Measurements from ENCODE around the gene ADGRG1.
"Not testable (repeated sequence)": the region's sequence is repeated elsewhere in the genome, so short reads cannot be mapped to it uniquely, and the experiment has no call there.

Gene ADGRG1

DNA sequence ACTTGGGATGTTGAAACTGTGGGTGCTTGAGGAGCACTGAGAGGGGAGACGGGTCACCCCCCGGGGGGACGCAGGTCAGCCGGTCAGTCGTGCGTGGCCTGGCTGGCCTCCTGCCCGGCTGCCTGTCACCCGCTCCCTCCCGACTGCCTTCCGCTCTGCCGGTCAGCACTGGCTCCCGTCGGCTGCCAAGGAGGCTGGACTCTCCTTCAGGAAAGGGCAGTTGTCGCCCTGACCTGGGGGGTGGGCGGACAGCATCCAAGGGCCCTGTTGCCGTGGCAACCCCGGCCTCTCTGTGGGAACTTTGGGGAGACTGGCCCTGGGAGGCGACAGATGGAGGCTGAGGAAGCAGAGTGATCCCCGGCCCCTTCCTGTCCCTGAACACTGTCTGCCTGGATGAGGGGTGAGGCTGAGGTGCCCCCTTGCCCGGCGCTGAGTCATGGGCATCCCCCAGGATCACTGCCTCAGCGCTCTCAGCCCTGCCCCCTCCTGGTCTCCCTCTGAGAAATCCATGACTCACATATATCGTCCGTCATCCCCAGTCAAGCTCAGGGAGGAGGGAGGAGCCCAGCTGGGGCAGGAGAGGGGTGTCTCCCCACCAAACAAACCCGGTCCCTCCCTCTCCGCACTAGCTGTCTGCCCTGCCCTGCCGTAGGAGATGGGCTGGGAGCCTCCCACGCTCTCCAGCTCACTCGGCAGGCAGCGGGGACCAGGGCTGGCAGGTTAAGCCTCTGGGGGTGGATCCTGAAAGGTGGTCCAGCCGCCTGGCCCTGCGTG lies at the start of gene ADGRG1:
Gene ADGRG1 (plus strand): TSS at position 623 of the 774 bp plus-strand sequence. CDS start 21,658 bp downstream, outside the sequence.
- peak; percentile 91 to 93 (median 93) for DNase-seq

DNA sequence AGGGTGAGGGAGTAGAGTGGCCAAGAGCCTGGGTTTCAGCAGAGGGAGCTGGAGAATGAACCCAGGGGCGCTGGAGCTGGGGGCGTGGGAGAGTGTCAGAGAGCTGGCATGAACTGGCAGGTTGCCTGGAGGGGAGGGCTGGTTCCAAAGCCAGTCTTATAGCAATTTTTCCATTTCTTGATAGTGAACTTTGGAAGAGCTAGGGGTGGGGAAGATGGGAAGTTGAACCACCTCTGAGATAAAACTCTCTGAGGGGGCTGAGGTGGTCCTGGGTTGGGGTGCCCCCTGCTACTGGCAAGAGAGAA lies 49.1 kb upstream of the ADGRG1 start:
- no peak for DNase-seq

DNA sequence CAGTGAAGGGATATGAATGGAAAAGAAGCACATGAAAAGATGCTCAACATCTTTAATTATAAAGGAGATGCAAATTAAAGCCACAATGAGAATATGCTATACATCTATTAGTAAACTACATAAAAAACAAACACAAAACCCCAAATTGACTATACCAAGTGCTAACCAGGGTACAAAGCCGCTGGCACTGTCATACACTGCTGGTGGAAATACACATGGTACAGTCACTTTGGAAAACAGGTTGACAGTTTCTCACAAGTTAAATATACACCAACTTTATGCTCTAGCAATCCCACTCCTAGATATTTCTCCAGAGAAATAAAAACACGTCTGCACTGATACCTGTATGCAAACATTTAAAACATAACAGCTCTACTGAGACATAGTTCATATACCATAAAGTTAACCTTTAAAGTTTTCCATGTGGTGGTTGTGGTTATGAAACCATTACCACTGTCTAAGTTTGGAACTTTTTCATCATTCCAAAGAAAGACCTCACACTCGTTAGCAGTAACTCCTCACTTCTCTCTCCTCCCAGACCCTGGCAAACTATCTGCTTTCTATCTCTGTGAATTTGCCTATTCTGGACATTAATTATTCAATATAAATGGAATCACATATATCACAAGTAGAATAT lies 43.3 kb upstream of the ADGRG1 start:
- DNase-seq: no peak

DNA sequence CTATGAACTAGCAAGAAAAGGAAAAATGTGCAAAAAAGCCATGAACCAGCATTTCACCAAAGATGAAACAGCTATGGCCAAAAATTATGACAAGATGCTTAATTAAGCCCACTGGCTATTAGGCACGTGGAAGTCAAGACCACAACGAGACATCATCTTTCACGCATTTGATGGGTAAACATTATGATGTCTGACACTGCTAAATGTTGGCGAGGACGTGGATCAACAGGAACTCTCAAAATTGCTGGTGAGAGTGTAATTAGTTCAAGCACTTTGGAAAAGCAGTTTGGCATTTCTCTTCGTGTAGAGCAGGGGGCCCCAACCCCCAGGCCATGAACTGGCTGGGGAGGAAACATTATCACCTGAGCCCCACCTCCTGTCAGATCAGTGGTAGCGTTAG lies 39.6 kb upstream of the ADGRG1 start:
- DNase-seq: no peak

DNA sequence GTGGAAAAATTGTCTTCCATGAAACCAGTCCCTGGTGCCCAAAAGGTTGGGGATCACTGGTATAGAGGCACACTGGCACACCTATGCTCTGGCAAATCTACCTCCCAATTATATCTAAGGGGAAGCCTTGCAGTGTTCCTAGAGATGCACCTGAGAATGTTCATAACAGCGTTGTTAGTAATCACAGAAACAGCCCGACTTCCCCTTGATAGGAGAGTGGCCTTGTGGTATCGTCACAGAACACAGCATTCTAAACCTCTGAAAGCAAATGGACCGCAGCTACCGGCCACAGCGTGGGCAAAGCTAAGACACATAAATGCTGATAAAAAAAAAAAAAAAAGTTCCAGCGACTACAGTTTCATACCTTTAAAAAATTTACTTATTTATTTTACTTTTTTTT lies 39.1 kb upstream of the ADGRG1 start:
- no peak for DNase-seq

DNA sequence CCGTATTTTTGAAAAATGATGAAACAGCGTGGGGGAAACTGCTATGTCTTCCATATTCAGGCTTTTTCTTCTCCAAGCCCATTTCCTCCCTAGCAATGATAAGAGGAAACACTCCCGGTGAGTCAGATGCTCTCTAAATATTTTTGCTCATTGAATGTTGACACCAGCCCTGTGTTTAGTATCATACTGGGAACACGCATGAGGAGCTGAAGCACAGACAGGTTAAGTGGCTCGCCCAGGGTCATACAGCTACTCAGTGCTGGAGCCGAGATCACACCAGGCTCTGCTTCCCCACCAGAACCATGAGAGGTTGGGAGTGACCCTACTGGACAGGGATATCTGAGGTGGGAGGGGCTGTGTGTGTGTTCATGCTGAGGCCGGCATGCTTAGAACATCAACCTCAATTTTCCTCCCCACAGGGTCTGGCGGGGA lies 37.8 kb upstream of the ADGRG1 start:
- DNase-seq: peak; percentile 73 to 90 (median 89)

DNA sequence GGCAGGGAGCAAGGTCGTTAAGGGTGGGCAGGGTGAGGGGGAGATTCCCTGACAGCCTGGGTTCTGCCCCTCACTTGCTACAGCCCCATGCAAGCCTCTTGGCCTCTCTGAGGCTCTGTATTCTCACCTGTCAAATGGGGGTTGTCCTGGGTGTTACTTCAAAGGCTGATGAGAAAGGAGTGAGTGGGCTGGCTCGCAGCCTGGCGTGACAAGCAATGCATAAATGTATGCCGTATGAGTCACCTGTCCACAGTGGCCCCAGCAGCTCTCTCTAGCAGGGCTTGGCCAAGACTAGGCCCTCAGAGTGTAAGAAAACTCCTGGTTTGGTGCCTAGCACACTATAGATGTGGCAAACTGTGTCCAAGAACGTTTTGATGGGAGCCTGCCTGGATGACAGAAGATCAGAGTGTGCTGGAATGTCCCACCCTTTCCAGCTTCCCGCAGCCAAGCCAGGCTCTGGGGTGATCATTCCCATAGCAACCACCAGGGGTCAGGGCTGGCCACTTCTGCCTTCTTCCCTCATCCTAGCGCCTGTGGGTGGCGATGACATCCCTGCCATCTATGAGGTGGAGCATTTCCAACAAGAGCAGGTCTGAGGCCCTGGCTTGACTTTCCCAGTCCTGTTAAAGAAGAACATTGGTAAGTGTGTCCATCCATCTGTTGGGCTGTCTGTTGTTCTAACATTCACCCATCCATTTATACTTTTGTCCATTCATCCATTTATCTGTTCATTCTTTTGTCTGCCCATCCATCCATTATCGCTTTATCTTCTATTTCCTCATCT lies 37.2 kb upstream of the ADGRG1 start:
- DNase-seq: peak; percentile 85 to 90 (median 89)

DNA sequence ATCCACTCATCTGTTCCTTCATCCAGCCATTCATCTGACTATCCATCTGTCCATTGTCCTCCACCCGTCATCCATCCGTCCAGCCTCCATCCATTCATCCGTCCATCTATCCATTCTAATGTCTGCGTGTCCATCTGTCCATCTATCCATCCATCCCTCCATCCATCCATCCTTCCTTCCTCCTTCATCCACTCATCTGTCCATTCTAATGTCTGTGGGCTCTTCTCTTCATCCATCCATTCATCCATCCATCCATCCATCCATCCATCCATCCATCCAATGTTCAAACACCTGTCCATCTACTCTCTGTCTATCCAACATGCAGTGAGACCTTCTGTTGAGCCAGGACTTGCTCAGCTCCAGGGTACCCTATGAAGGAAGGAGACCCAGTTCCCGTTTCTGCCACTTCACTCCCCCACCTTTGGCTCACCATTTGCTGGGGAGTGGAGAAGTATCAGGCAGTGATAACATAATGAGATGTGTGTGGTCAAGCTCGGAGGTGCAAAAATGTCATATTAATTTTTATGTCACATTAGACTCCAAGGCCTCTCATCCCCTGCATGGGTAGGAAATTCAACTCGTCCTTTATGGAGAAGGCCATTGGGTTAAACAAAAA lies 36.5 kb upstream of the ADGRG1 start:
- no peak for DNase-seq

DNA sequence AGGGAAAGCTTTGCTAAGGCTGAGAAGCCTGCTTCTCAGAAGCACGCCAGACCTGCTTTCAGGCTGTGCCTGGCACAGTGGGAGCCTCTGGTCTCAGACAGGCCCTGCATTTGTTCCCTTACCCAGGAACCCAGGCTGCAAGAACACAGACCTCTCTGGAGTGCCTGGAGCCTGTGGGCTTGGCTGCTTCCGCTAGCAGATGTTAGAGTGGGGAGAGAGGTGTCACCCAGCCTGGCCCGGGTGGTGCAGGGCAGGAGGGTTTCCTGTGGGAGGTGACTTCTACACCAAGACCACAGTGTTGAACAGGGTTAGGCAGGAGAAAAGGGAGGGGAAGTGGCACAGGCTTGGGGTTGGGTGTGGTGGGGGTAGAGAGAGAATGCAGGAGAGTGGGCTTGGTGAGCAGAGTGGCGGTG lies 35.8 kb upstream of the ADGRG1 start:
- no peak for DNase-seq

DNA sequence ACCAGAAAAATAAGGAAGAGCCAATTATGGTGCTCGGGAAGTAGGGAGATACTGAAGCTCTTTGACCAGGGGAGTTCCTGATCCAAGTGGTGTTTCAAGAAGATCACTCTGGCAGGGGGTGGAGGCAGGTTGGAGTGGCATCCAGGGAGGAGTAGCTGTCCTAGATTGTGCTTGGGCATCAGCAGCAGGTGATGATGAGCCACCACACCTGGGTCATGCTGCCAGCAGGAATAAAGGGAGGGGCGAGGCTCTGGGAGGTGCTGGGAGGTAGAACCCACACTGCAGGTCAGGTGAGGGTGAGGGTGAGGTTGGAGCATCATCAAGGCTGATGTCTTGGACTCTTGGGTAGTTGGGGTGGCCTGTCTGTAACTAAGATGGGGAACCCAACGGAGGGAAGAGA lies 35.4 kb upstream of the ADGRG1 start:
- peak in 1 of 3 donors; percentile 7 for DNase-seq

DNA sequence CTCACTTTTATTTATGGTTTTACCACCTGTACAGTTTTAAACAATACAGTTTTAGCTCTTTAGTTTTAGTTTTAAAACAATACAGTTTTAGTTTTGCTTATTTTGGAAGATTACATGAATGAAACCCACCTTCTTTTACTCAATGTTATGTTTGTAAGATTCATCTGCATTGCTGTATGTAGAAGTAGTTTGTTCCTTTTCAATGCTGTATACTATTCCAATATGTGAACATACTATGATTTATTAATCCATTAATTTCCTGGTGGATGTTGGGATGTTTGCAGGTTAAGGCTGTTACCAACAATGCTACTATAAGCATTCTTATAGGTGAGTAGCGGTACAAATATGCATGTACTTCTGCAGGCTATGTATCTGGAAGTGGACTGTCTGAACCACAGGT lies 34.4 kb upstream of the ADGRG1 start:
- DNase-seq: no peak

DNA sequence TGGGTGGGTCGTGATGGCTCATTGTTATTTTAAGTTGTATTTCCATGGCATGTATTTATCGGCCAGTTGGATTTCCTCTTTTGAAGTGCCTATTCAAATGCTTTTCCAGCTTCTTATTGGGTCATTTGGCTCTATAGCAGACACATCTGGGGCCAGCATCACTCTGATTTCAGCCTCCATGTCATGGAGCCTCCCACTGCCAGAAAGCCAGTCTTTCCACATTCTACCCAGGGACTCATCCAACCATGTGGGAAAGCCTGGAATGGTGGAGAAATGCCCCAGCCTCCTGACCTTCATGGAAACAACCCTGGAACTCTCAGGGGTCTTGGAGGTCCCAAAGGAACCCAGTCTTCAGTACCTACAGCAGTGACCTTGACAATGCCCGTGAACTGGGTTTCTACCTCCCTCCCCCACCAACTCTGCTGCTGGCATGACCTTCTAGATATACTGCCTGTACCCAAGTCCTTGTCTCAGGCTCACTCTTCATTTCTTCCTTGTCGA lies 33.8 kb upstream of the ADGRG1 start:
- no peak for DNase-seq

DNA sequence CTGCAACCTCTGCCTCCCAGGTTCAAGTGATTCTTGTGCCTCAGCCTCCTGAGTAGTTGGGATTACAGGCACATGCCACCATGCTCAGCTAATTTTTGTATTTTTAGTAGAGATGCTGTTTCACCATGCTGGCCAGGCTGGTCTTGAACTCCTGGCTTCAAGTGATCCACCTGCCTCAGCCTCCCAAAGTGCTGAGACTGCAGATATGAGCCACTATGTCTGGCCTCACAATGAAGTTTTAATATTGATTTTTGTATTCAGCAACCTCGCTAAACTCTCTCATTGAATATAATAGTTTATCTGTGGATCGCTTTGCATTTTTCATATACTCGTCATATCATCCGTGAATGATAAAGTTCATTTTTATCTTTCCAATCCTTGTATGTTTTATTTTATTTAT lies 32.2 kb upstream of the ADGRG1 start:
- DNase-seq: not testable (repeated sequence)

DNA sequence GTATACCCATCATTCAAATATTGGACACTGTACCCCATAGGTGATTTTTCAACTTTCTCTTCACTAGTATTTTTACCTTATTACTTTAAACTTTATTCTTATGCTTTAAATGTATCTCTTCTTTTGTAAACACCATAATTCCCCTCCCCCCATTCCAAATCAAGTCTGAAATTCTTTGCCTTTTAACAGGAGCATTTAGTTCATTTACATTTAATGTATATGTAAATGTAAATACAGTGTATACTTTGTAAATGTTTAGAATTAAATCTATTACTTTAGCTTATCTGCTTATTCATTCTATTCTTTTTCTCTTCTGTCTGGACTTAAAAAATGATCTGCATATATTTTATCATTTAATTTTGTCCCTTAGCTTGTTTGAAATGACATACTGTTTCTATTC lies 30.0 kb upstream of the ADGRG1 start:
- DNase-seq: no peak

DNA sequence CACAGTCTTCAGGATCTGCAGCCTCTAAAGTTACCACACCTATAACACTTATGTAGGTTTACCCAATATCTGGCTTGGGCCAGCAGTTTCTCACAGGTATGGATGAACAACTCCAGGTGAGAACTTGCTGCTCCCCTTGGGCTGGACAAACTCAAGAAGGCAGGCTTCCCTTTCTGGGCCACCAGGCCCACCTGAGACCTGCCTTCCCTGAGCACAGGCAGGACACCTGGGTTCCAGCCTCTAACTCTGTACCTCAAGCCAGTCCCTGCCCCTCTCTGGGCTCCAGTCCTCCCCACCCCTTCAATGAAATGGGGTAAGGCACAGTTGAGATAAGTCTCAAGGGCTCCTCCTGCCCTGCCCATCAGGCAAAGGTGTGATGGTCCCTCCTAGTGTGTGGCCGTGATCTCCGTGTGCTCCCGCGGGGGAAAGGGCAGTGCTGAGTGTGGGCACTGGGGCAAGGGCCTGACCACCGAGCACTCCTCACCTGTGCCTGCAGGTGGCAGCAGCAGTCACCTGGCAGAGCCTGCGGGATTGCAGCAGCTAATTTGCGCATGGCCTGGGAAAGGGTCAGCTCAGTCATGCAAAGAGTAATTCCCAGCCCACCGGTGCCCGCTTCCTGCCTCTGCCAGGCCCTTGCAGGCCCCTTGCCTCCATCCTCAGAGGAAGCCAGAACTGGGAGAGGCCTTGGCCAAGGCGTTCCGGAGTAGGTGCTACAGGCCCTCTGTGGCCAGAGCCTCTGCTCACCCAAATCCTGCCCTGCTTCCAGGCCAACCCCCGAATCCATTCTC lies 28.2 kb upstream of the ADGRG1 start:
- peak in 1 of 3 donors; percentile 23 for DNase-seq

DNA sequence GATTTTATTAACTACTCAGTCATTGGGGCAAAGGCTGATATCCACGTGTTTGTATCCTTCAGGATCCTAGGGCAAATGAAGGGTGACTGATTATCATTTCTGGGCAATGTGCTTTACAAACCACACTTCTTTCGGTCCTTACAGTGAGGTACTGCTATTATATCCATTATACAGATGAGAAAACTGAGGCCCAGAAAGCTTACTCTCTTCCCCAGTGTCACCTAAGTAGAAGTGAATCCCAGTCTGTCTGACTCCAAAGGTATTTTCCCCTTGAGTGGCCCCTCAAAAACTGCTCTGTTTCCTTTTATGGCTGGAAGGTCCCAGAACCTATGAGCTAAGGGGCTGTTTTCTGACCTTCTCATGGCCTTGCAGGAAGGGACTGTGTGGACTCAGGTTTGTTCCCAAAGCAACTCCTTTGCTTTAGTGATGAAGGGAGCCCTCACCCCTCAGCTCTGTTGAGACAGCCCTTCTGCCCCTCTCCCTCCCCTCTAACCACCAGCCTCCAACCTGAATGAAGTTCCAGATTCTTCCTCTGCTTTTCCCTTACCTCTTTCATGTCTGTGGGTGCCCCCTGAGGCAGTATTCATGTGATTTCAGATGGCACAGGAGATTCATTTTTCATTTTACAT lies 27.4 kb upstream of the ADGRG1 start:
- no peak for DNase-seq

DNA sequence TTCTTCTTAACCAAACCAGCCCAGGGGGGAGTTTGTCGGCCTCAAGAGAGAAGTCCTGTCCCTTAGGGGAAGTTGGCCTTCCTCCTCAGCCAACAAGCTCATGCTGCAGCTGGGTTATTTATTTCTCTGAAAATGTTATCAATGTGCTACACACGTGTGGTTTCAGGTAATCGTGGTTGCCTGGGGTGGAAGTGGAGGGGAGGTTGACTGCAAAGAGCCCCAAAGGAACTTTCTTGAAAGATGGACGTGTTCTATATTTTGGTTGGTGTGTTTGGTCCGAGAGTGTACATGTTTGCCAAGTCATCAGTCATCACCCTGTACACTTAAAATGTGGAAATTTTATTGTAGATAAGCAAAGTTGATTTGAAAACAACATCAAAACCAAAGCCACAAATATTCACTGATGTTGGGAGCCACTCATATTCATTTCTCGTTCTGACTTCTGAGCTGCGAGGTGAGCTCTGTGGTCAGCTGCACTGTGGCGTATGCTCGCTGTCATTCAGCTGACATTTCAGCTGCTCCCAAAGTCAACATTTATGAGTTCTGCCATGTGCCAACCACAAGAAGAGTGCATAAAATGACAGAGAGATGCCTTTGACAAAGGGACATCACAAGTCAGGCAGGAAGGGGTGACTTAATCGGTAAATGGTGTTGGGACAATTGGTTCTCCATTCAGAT lies 26.5 kb upstream of the ADGRG1 start:
- peak in 2 of 3 donors; percentile 27 to 31 for DNase-seq

DNA sequence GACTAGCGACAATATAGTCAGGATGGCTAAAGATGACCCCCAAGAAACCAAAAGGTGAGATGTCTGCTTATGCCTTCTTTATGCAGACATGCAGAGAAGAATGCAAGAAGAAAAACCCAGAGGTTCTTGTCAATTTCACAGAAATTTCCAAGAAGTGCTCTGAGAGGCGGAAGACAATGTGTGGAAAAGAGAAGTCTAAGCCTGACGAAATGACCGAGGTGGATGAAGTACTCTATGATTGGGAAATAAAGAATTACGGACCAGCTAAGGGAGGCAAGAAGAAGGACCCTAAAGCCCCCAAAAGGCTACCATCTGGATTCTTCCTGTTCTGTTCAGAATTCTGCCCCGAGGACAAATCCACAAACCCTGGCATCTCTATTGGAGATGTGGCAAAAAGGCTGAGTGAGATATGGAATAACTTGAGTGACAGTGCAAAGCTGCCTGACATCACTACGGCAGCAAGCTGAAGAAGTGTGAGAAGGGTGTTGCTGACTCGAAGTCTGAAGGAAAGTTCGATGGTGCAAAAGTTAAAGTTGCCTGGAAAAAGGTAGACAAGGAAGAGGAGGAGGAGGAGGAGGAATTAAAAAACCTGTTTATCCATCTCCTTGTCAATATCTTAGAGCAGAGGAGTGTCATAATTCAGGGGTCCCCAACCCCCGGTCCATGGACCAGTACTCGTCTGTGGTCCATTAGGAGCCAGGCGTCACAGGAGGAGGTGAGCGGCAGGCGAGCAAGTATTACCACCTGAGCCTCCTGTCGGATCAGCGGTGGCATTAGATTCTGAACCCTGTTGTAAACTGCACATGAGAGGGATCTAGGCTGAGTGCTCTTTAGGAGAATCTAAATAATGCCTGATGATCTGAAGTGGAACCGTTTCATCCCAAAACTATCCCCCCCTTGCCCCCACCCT lies 25.1 kb upstream of the ADGRG1 start:
- peak; percentile 39 to 54 (median 42) for DNase-seq

DNA sequence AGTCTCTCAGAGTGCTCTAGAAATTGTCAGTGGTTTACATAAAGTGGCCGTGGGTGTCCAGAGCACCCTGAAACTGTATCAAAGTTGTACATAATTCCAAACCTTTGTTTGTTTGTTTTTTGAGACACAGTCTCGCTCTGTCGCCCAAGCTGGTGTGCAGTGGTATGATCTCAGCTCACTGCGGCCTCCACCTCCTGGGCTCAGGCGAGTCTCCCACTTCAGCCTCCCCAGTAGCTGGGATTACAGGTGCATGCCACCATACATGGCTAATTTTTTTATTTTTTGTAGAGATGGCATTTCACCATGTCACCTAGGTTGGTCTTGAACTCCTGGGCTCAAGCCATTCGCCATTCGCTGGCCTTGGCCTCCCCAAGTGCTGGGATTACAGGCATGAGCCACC lies 24.3 kb upstream of the ADGRG1 start:
- DNase-seq: no peak
